Nephron progenitor cell (in vitro differentiated cells): ENCODE measurements around the gene PRELID2.

ENCODE experiments used
- DNase-seq: peaks from one replicate; pipeline ENCODE4 v3.0.0; 2021
- H3K27ac Mint-ChIP-seq: 2 replicates; pipeline ENCODE4 v1.8.0; 2021; ENCODE audit warnings: mild to moderate bottlenecking, moderate library complexity, mixed read lengths
- H3K27me3 Mint-ChIP-seq: 2 replicates; pipeline ENCODE4 v1.8.0; 2021; ENCODE audit warnings: mild to moderate bottlenecking, low read depth, mixed read lengths; ENCODE audit not compliant: poor library complexity
- H3K36me3 Mint-ChIP-seq: 2 replicates; pipeline ENCODE4 v1.8.0; 2021; ENCODE audit warnings: low read depth, mixed read lengths
- H3K4me1 Mint-ChIP-seq: 2 replicates; pipeline ENCODE4 v1.8.0; 2021; ENCODE audit warnings: mixed read lengths
- H3K4me3 Mint-ChIP-seq: 2 replicates; pipeline ENCODE4 v1.8.0; 2021; ENCODE audit warnings: mild to moderate bottlenecking, moderate library complexity, mixed read lengths
- H3K9me3 Mint-ChIP-seq: 2 replicates; pipeline ENCODE4 v1.8.0; 2021; ENCODE audit warnings: mild to moderate bottlenecking, moderate library complexity, mixed read lengths
- CTCF ChIP-seq: fragments of 200-600 bp; sonication (generic); IDR thresholded peaks from 2 replicates; pipeline ENCODE4 v1.5.0; 2021; ENCODE audit warnings: antibody characterized with exemption

Gene PRELID2

GRCh38 chr5:145718956-145719355 lies 116.2 kb downstream of the PRELID2 start:
- no peaks in the 10 kb centered on the region for H3K4me1 Mint-ChIP-seq
- no peak for DNase-seq

GRCh38 chr5:145715412-145715811 lies 119.7 kb downstream of the PRELID2 start:
- H3K9me3 Mint-ChIP-seq, result no peaks in the 10 kb centered on the region
- DNase-seq, result no peak
- H3K27ac Mint-ChIP-seq, result no peak overlapping the region
- no peak overlapping the region for H3K4me3 Mint-ChIP-seq
- H3K27me3 Mint-ChIP-seq, result peaks cover 3% of the 10 kb centered on the region
- no peaks in the 10 kb centered on the region for H3K36me3 Mint-ChIP-seq
- no peak for TF ChIP-seq CTCF
- H3K4me1 Mint-ChIP-seq, result no peaks in the 10 kb centered on the region

More at GRCh38 chr5:145718956-145719355, 116.2 kb downstream of the PRELID2 start:
- H3K36me3 Mint-ChIP-seq, result no peaks in the 10 kb centered on the region
- peaks cover 3% of the 10 kb centered on the region for H3K27me3 Mint-ChIP-seq
- peak; percentile 47 for TF ChIP-seq CTCF
- no peaks in the 10 kb centered on the region for H3K9me3 Mint-ChIP-seq
- H3K27ac Mint-ChIP-seq, result no peak overlapping the region
- no peak overlapping the region for H3K4me3 Mint-ChIP-seq

GRCh38 chr5:145712245-145712644 lies 122.9 kb downstream of the PRELID2 start:
- Mint-ChIP-seq H3K27ac (no peak overlapping the region), H3K36me3 (no peaks in the 10 kb centered on the region), H3K9me3 (no peaks in the 10 kb centered on the region), H3K4me3 (no peak overlapping the region), H3K27me3 (peaks cover 3% of the 10 kb centered on the region), H3K4me1 (no peaks in the 10 kb centered on the region)
- TF ChIP-seq CTCF, result no peak
- DNase-seq, result no peak

- H3K27ac Mint-ChIP-seq, result no peak overlapping the region
- no peak for TF ChIP-seq CTCF
- H3K4me1 Mint-ChIP-seq, result no peaks in the 10 kb centered on the region
- DNase-seq, result no peak
- no peaks in the 10 kb centered on the region for H3K36me3 Mint-ChIP-seq
- H3K9me3 Mint-ChIP-seq, result no peaks in the 10 kb centered on the region
- peaks cover 6% of the 10 kb centered on the region for H3K27me3 Mint-ChIP-seq
- no peak overlapping the region for H3K4me3 Mint-ChIP-seq
Observed at GRCh38 chr5:145711417-145711816, 123.7 kb downstream of the PRELID2 start.
